GM08714 (cell line): Measurements from ENCODE around the gene CCDC184.
"Not testable (repeated sequence)": the region's sequence is repeated elsewhere in the genome, so short reads cannot be mapped to it uniquely, and the experiment has no call there.

ENCODE experiments used
- H3K4me3 ChIP-seq: fragments of 200-500 bp; sonication (Bioruptor generic); 2 replicates; pipeline ENCODE4 v1.5.1; 2014; ENCODE audit warnings: mild to moderate bottlenecking, low read length, inconsistent platforms
- ZNF274 ChIP-seq: IDR thresholded peaks from 2 replicates; pipeline ENCODE4 v1.6.1; 2012; ENCODE audit warnings: mild to moderate bottlenecking, low read depth, low read length

CCDC184 gene

GRCh38 chr12:48216785-48217184, 33.3 kb downstream of the CCDC184 start:
- no peak overlapping the region for H3K4me3 ChIP-seq
- no peak for TF ChIP-seq ZNF274

- no peak overlapping the region for H3K4me3 ChIP-seq
- TF ChIP-seq ZNF274, result no peak
Observed at GRCh38 chr12:48219631-48220030, 36.2 kb downstream of the CCDC184 start.

- TF ChIP-seq ZNF274, result no peak
- H3K4me3 ChIP-seq, result no peak overlapping the region
Observed at GRCh38 chr12:48220701-48221100, 37.3 kb downstream of the CCDC184 start.

DNA sequence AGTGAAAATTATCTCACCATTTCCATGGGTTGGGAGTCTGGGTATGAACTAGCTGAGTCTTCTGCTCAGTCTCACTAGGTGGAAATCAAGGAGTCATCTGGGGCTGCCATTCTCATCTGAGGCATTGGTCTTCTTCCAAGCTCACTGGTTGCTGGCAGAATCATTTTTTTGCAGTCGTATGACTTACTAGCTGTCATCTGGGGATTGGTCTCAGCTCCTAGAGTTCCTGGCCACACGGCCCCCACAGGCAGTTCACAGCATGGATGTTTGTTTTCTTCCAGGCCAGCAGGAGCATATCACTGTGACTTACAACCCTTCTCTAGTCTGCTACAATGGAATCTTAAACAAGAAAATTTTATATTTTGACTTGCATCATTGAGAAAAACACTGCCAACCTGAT, 38.2 kb downstream of the CCDC184 start:
- TF ChIP-seq ZNF274, result no peak
- H3K4me3 ChIP-seq, result no peak overlapping the region

DNA sequence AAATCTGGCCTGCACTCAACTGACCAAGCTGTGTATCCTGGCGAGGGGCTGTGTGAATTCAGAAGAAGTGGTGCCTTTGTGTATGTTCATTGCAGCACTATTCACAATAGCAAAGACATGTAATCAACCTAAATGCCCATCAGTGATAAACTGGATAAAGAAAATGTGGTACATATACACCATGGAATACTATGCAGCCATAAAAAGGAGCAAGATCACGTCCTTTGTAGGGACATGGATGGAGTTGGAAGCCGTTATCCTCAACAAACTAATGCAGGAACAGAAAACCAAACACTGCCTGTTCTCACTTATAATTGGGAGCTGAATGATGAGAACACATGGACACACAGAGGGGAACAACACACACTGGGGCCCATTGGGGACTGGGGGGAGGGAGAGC, 41.1 kb downstream of the CCDC184 start:
- H3K4me3 ChIP-seq, result not testable (repeated sequence)

GRCh38 chr12:48231169-48231958, 47.9 kb downstream of the CCDC184 start:
- H3K4me3 ChIP-seq, result not testable (repeated sequence)
